CD14-positive monocyte (primary cell): ENCODE results near the gene PPP1R13L. TPM values are rescaled to one million over a fixed set of nuclear protein-coding genes. Genes with fewer than 3 reads are reported as not detected.
A peak's percentile ranks its signal among the peaks of the same experiment; 100 is the strongest.

Source experiments
- DNase-seq, 3 donors: peaks; one replicate each; pipeline ENCODE4 v3.0.0-alpha.2; 2011 to 2022
- H2AFZ ChIP-seq: 2 replicates; pipeline ENCODE4 v1.6.0; 2012; ENCODE audit warnings: mild to moderate bottlenecking, low read depth, low read length, inconsistent platforms; ENCODE audit not compliant: insufficient read depth, poor library complexity, severe bottlenecking
- H3K27ac ChIP-seq, 2 donors: 1 replicate in 1 of 2; 2 replicates in 1 of 2; pipeline ENCODE4 v1.5.1; 2012 to 2013; ENCODE audit warnings: low read length in 2 of 2, control low read depth in 1 of 2, inconsistent platforms in 1 of 2, low read depth in 1 of 2, mild to moderate bottlenecking in 1 of 2
- H3K27me3 ChIP-seq, 2 donors: one replicate each; pipeline versions ENCODE4 v1.6.0 to v1.6.1; 2011 to 2013; ENCODE audit warnings: low read length in 2 of 2; ENCODE audit not compliant: control insufficient read depth in 2 of 2, insufficient read depth in 2 of 2
- H3K36me3 ChIP-seq, 2 donors: replicated peaks in 1 of 2; 1 replicate in 1 of 2; 2 replicates in 1 of 2; pipeline versions ENCODE4 v1.5.1 to v1.6.1; 2012 to 2013; ENCODE audit warnings: low read length in 2 of 2, control low read depth in 1 of 2, inconsistent platforms in 1 of 2, mild to moderate bottlenecking in 1 of 2; ENCODE audit not compliant: insufficient read depth in 2 of 2, control insufficient read depth in 1 of 2
- H3K4me1 ChIP-seq, 2 donors: 1 replicate in 1 of 2; 2 replicates in 1 of 2; pipeline versions ENCODE4 v1.5.1 to v1.6.1; 2012 to 2013; ENCODE audit warnings: low read length in 2 of 2, control low read depth in 1 of 2, inconsistent platforms in 1 of 2, mild to moderate bottlenecking in 1 of 2, moderate library complexity in 1 of 2; ENCODE audit not compliant: insufficient read depth in 2 of 2, control insufficient read depth in 1 of 2
- H3K4me2 ChIP-seq: replicated peaks from 2 replicates; pipeline ENCODE3; 2012; ENCODE audit warnings: low read length, moderate library complexity, mild to moderate bottlenecking; ENCODE audit not compliant: poor library complexity, severe bottlenecking; ENCODE audit errors: extremely low read depth
- H3K4me3 ChIP-seq, 3 experiments: fragments of 200-600 bp in 1 of 3; sonication (generic) in 1 of 3; replicated peaks in 1 of 3; 1 replicate in 2 of 3; 2 replicates in 1 of 3; pipeline ENCODE4 v1.5.1; 2011 to 2013; ENCODE audit warnings: low read length in 3 of 3, mild to moderate bottlenecking in 3 of 3, control low read depth in 2 of 3, low read depth in 2 of 3, inconsistent platforms in 1 of 3, moderate library complexity in 1 of 3
- H3K79me2 ChIP-seq: 2 replicates; pipeline ENCODE4 v1.6.0; 2012; ENCODE audit warnings: mild to moderate bottlenecking, control low read depth, inconsistent platforms, low read length, moderate library complexity; ENCODE audit not compliant: insufficient read depth
- H3K9ac ChIP-seq: 2 replicates; pipeline ENCODE4 v1.6.0; 2017; ENCODE audit warnings: low read length, mild to moderate bottlenecking; ENCODE audit not compliant: insufficient read depth, poor library complexity, severe bottlenecking
- H3K9me3 ChIP-seq, 2 donors: replicated peaks in 1 of 2; 1 replicate in 1 of 2; 2 replicates in 1 of 2; pipeline versions ENCODE4 v1.5.1 to v1.6.1; 2012 to 2013; ENCODE audit warnings: low read length in 2 of 2, control low read depth in 1 of 2; ENCODE audit not compliant: control insufficient read depth in 1 of 2, insufficient read depth in 1 of 2
- H4K20me1 ChIP-seq: 2 replicates; pipeline ENCODE4 v1.6.0; 2012; ENCODE audit warnings: mild to moderate bottlenecking, low read length, control low read depth, moderate library complexity; ENCODE audit not compliant: insufficient read depth
- H3K27ac Mint-ChIP-seq, 7 donors: one replicate each; pipeline ENCODE4 v1.8.0; 2020; ENCODE audit warnings: mild to moderate bottlenecking in 7 of 7, mixed read lengths in 7 of 7, moderate library complexity in 6 of 7, inconsistent platforms in 2 of 7
- H3K27me3 Mint-ChIP-seq, 3 donors: one replicate each; pipeline ENCODE4 v1.8.0; 2021 to 2022; ENCODE audit warnings: low read depth in 3 of 3, mild to moderate bottlenecking in 3 of 3, mixed read lengths in 3 of 3, moderate library complexity in 3 of 3, inconsistent platforms in 1 of 3
- H3K36me3 Mint-ChIP-seq, 2 donors: one replicate each; pipeline ENCODE4 v1.8.0; 2020; ENCODE audit warnings: mixed read lengths in 2 of 2, inconsistent platforms in 1 of 2, mild to moderate bottlenecking in 1 of 2
- H3K4me1 Mint-ChIP-seq: one replicate; pipeline ENCODE4 v1.8.0; 2020; ENCODE audit warnings: mild to moderate bottlenecking, mixed read lengths
- H3K4me3 Mint-ChIP-seq, 2 donors: one replicate each; pipeline ENCODE4 v1.8.0; 2020; ENCODE audit warnings: mild to moderate bottlenecking in 2 of 2, mixed read lengths in 2 of 2, moderate library complexity in 1 of 2
- H3K9me3 Mint-ChIP-seq, 7 donors: one replicate each; pipeline ENCODE4 v1.8.0; 2020 to 2022; ENCODE audit warnings: mixed read lengths in 7 of 7, mild to moderate bottlenecking in 6 of 7, moderate library complexity in 6 of 7, inconsistent platforms in 2 of 7
- CTCF ChIP-seq: fragments of 200-600 bp; IDR thresholded peaks from one replicate; pipeline ENCODE4 v1.8.0; 2022; ENCODE audit warnings: antibody characterized with exemption, mild to moderate bottlenecking
- WGBS: methylation state at CpG from one replicate; pipeline ENCODE4 v1.1.5; 2013; ENCODE audit warnings: missing lambda C conversion rate; ENCODE audit not compliant: insufficient coverage; 5-methylcytosine and 5-hydroxymethylcytosine counted together
- intact Hi-C, 2 donors: fragments of 100-400 bp; cut with micrococcal nuclease; formaldehyde crosslinking; loops; one replicate each; pipeline versions ENCODE4 v1.15.0 to v1.15.1; 2023
- polyA plus RNA-seq, 3 donors: library from polyadenylated mRNA; depleted of rRNA in 1 of 3; unstranded in 2 of 3; stranded (reverse) in 1 of 3; fragments of 300-500 nt in 2 of 3; fragments of >200 nt in 1 of 3; fragmentation: Illumina TruSeq in 2 of 3; gene quantifications; 1 replicate in 2 of 3; 2 replicates in 1 of 3; pipeline ENCODE4 v1.2.3, GENCODE V29; 2012 to 2021

Gene PPP1R13L
- polyA plus RNA-seq, 3 donors = 0.18 to 1.8 (median 0.45) TPM

- Mint-ChIP-seq H3K27ac (peak overlapping the region; percentile 88 to 100 (median 98)), H3K36me3 (peaks cover 5 to 8% of the 10 kb centered on the region in 2 donors), H3K4me1 (peaks cover 50% of the 10 kb centered on the region), H3K27me3 (peaks cover 37 to 42% (median 41%) of the 10 kb centered on the region in 3 donors), H3K4me3 (peak overlapping the region; percentile 81 to 95), H3K9me3 (peaks cover 0 to 12% (median 6%) of the 10 kb centered on the region in 7 donors)
- peaks cover 4 to 14% of the 10 kb centered on the region in 2 donors for H3K9me3 ChIP-seq
- no peaks in the 10 kb centered on the region for H3K79me2 ChIP-seq
- WGBS = 0% methylated on average over 41 of the region's 48 CpGs
- TF ChIP-seq CTCF = no peak
- H3K4me1 ChIP-seq = peaks cover 57 to 69% of the 10 kb centered on the region in 2 donors
- DNase-seq = peak; percentile 59 to 72 (median 63)
- H3K9ac ChIP-seq = peak overlapping the region; percentile 74
- peaks cover 28 to 39% of the 10 kb centered on the region in 2 donors for H3K27me3 ChIP-seq
- H3K4me3 ChIP-seq = peak overlapping the region; percentile 62 to 91 (median 73)
- intact Hi-C loops = loop anchor here (1.0 to 10.0 kb wide), 3 partner anchors 33 to 229 kb away; partner anchors contain the start of genes EML2 (in 1 of the 2) and ERCC2 (in 1 of the 2)
- H2AFZ ChIP-seq = peak overlapping the region; percentile 93
- H4K20me1 ChIP-seq = peaks cover 12% of the 10 kb centered on the region
- H3K36me3 ChIP-seq = no peaks in the 10 kb centered on the region
- peak overlapping the region; percentile 89 for H3K4me2 ChIP-seq
- peak overlapping the region; percentile 71 to 93 for H3K27ac ChIP-seq
These were observed 761 bp upstream of the PPP1R13L start for GRCh38 chr19:45405435-45406225.

DNA sequence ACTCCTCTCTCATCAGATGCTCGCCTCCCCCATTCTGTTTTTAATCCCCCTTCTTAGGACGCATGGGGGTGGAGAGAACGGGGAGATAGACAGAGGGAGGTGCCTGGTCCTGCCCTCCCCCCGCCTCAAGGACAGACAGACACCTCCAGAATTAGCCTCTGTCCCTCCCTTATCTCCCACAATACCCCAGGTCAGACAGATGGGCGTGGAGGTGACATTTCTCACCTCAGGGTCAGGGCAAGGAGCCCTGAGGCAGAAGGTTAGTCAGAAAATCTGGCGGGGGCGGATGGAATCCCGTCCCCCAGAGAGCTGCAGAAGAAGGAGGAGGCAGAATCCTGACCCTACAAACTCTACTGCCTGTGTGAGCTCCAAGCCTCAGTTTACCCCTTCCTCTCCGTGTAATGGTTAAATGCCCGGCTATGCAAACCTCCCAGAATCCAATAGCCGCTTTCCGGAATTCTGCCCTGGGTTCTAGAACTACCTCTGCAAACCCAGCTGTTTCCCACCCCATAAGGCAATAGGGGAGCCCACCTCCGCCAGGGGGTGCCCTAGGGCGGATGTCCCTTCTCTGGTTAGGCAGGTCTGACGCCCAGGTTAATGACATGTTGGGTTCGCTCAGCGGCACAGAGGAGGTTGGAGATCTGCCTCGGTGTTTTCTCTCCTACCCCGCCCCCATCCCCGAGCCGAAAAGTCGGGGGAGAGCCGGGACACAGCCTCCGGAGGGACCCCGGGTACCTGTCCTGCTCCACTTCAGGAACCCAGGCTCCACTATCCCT is 900 bp downstream of the PPP1R13L start:
- Histone ChIP-seq H3K4me1 (peaks cover 44 to 56% of the 10 kb centered on the region in 2 donors), H4K20me1 (peaks cover 12% of the 10 kb centered on the region), H3K9ac (no peak overlapping the region), H3K79me2 (no peaks in the 10 kb centered on the region), H3K4me2 (peak overlapping the region; percentile 89), H2AFZ (peak overlapping the region; percentile 93), H3K9me3 (peaks cover 4 to 14% of the 10 kb centered on the region in 2 donors), H3K27ac (no peak overlapping the region), H3K4me3 (peak overlapping the region in 1 of 3 experiments; percentile 91), H3K36me3 (no peaks in the 10 kb centered on the region), H3K27me3 (peaks cover 28 to 39% of the 10 kb centered on the region in 2 donors)
- peaks cover 5 to 8% of the 10 kb centered on the region in 2 donors for H3K36me3 Mint-ChIP-seq
- peak; percentile 47 for TF ChIP-seq CTCF
- H3K27ac Mint-ChIP-seq = peak overlapping the region in 1 of 7 donors; percentile 25
- DNase-seq = peak in 1 of 3 donors; percentile 36
- H3K4me3 Mint-ChIP-seq = peak overlapping the region; percentile 81 to 95
- H3K4me1 Mint-ChIP-seq = peaks cover 43% of the 10 kb centered on the region
- peaks cover 0 to 11% (median 6%) of the 10 kb centered on the region in 7 donors for H3K9me3 Mint-ChIP-seq
- H3K27me3 Mint-ChIP-seq = peaks cover 45 to 52% (median 46%) of the 10 kb centered on the region in 3 donors
- WGBS = 14% methylated on average over 15 of the region's 25 CpGs
- intact Hi-C loops = loop anchor here in 1 of 2 donors (10.0 kb wide), 1 partner anchor 231 kb away; the partner anchor contains the start of gene EML2
